GM12878 (cell line): ENCODE data around the gene VIPR2. TPM values are rescaled to one million over a fixed set of nuclear protein-coding genes. Genes with fewer than 3 reads are reported as not detected.

ENCODE experiments used
- ATAC-seq: fragments of 200-7000 bp; cut with Tn5 transposase; 3 replicates; pipeline ENCODE4 v1.9.1; 2020; ENCODE audit warnings: mild to moderate bottlenecking, moderate library complexity
- BruUV-seq: library from RNA; stranded (reverse); fragments of 400-500 nt; replicated peaks from 2 replicates; lab custom pipeline; 2021; lab: Mats Ljungman, UMichigan
- CTCF ChIA-PET: fragments of 300-600 bp; sonication (Branson Sonifier 250); formaldehyde crosslinking; extraction: SDS; loops from one replicate; lab custom pipeline; 2021; ENCODE audit warnings: inconsistent platforms; lab: Yijun Ruan, JAX
- POLR2A ChIA-PET: fragments of 350-600 bp; formaldehyde crosslinking; extraction: SDS; loops from one replicate; lab custom pipeline; 2021; ENCODE audit warnings: inconsistent platforms; lab: Charles Lee
- RAD21 ChIA-PET: fragments of 300-600 bp; sonication (Branson Sonifier 250); formaldehyde crosslinking; loops from one replicate; lab custom pipeline; 2023; ENCODE audit warnings: antibody characterized with exemption; ENCODE audit not compliant: unreplicated experiment; lab: Charles Lee
- SMC1A ChIA-PET: fragments of 300-600 bp; sonication (Branson Sonifier 250); formaldehyde crosslinking; loops from one replicate; lab custom pipeline; 2023; ENCODE audit not compliant: unreplicated experiment, uncharacterized antibody; lab: Charles Lee
- DNase-seq: peaks from one replicate; pipeline ENCODE4 v3.0.0-alpha.2; 2011; ENCODE audit warnings: low read depth, low spot score
- FAIRE-seq: peaks from 3 replicates; lab custom pipeline; 2011; peaks lifted over from hg19 to GRCh38; lab: Jason Lieb, UNC
- H2AFZ ChIP-seq: 2 replicates; pipeline ENCODE4 v1.6.0; 2011; ENCODE audit warnings: low read depth, low read length, control low read depth; ENCODE audit not compliant: control insufficient read depth
- H3K27ac ChIP-seq: 2 replicates; pipeline ENCODE4 v1.5.1; 2011; ENCODE audit warnings: control low read depth; ENCODE audit not compliant: control insufficient read depth, insufficient read depth
- H3K27me3 ChIP-seq, 2 experiments: replicated peaks in 1 of 2; 2 replicates each; pipeline versions ENCODE4 v1.6.0 to v1.6.1; 2011; ENCODE audit warnings: low read length in 1 of 2; ENCODE audit not compliant: control insufficient read depth in 2 of 2, insufficient read depth in 2 of 2
- H3K36me3 ChIP-seq, 2 experiments: 2 replicates each; pipeline ENCODE4 v1.5.1; 2011; ENCODE audit warnings: low read length in 1 of 2; ENCODE audit not compliant: control insufficient read depth in 2 of 2, insufficient read depth in 2 of 2
- H3K4me1 ChIP-seq: 2 replicates; pipeline ENCODE4 v1.6.1; 2011; ENCODE audit warnings: mild to moderate bottlenecking, low read length, moderate library complexity, mixed read lengths; ENCODE audit not compliant: control insufficient read depth, insufficient read depth
- H3K4me2 ChIP-seq: 2 replicates; pipeline ENCODE4 v1.6.0; 2011; ENCODE audit warnings: control low read depth; ENCODE audit not compliant: control insufficient read depth, insufficient read depth
- H3K4me3 ChIP-seq: fragments of 200-600 bp; sonication (generic); 2 replicates; pipeline ENCODE4 v1.5.1; 2016
- H3K79me2 ChIP-seq: 2 replicates; pipeline ENCODE4 v1.6.0; 2011; ENCODE audit warnings: low read length; ENCODE audit not compliant: control insufficient read depth, insufficient read depth
- H3K9ac ChIP-seq: 2 replicates; pipeline ENCODE4 v1.8.0; 2011; ENCODE audit warnings: low read length, control low read depth, mixed read lengths; ENCODE audit not compliant: control insufficient read depth, insufficient read depth
- H3K9me3 ChIP-seq: replicated peaks from 3 replicates; pipeline ENCODE4 v1.5.1; 2011; ENCODE audit warnings: mild to moderate bottlenecking, low read length; ENCODE audit not compliant: control insufficient read depth, insufficient read depth
- H4K20me1 ChIP-seq: 2 replicates; pipeline ENCODE4 v1.6.0; 2011; ENCODE audit not compliant: control insufficient read depth, insufficient read depth
- ATF7 ChIP-seq: fragments of 450-650 bp; IDR thresholded peaks from 2 replicates; pipeline ENCODE4 v1.6.1; 2016; ENCODE audit warnings: low read depth, mild to moderate bottlenecking
- IKZF2 ChIP-seq, 2 experiments: fragments of 450-650 bp; IDR thresholded peaks; 2 replicates each; pipeline ENCODE4 v1.6.1; 2017; ENCODE audit warnings: mild to moderate bottlenecking in 2 of 2, moderate library complexity in 2 of 2
- IRF4 ChIP-seq: IDR thresholded peaks from 2 replicates; pipeline ENCODE4 v1.6.1; 2011; ENCODE audit warnings: low read depth, low read length
- MXI1 ChIP-seq: fragments of 150-350 bp; IDR thresholded peaks from 2 replicates; pipeline ENCODE4 v1.6.1; 2011; ENCODE audit warnings: low read depth, mild to moderate bottlenecking, inconsistent platforms, low read length, improper control_type of control experiment
- MYC ChIP-seq: IDR thresholded peaks from 2 replicates; pipeline ENCODE4 v1.6.1; 2011; ENCODE audit warnings: mild to moderate bottlenecking, low read length, moderate library complexity, inconsistent platforms; ENCODE audit not compliant: insufficient read depth, insufficient replicate concordance, insufficient read length, severe bottlenecking
- NFXL1 ChIP-seq: fragments of 450-650 bp; IDR thresholded peaks from 2 replicates; pipeline ENCODE4 v1.6.1; 2017; ENCODE audit warnings: antibody characterized with exemption, mild to moderate bottlenecking, borderline replicate concordance
- ZNF207 ChIP-seq: fragments of 450-650 bp; IDR thresholded peaks from 2 replicates; pipeline ENCODE4 v1.6.1; 2014; ENCODE audit warnings: antibody characterized with exemption, mild to moderate bottlenecking, borderline replicate concordance
- ZSCAN29 ChIP-seq: fragments of 450-650 bp; IDR thresholded peaks from 2 replicates; pipeline ENCODE4 v1.6.1; 2017; ENCODE audit warnings: mild to moderate bottlenecking, moderate library complexity
- ZZZ3 ChIP-seq: IDR thresholded peaks from 2 replicates; pipeline ENCODE4 v1.6.1; 2011; ENCODE audit warnings: low read depth; ENCODE audit not compliant: control insufficient read depth, insufficient read length
- WGBS: methylation state at CpG from one replicate; pipeline ENCODE4 v1.1.6; 2016; ENCODE audit warnings: low lambda C conversion rate; ENCODE audit not compliant: insufficient replicate concordance, insufficient coverage; ENCODE audit errors: missing lambda C conversion rate; 5-methylcytosine and 5-hydroxymethylcytosine counted together
- in situ Hi-C: fragments of 300-500 bp; cut with MboI; formaldehyde crosslinking; loops from 9 replicates; pipeline ENCODE4 v1.14.3; 2018; ENCODE audit warnings: mixed read lengths
- intact Hi-C: fragments of 100-400 bp; cut with micrococcal nuclease; formaldehyde crosslinking; loops from one replicate; pipeline ENCODE4 v1.14.2; 2022; ENCODE audit not compliant: unreplicated experiment
- polyA plus RNA-seq, 11 experiments: library from polyadenylated mRNA; depleted of rRNA in 4 of 11; unstranded in 6 of 11; stranded (reverse) in 5 of 11; fragments of >200 nt; fragmentation: Nextera tagmentation in 4 of 11; fragmentation: Illumina TruSeq in 1 of 11; extraction: Ambion mirVana in 4 of 11; extraction: Trizol in 1 of 11; gene quantifications; 1 replicate in 1 of 11; 2 replicates in 10 of 11; pipeline versions ENCODE4 v1.2.1 to v1.2.3, GENCODE V29; 2011 to 2016; ENCODE audit warnings: inconsistent platforms in 2 of 11, missing spikeins in 2 of 11, low read depth in 1 of 11
- total RNA-seq, 4 experiments: library from RNA; depleted of rRNA in 3 of 4; stranded (reverse); fragments of >200 nt in 3 of 4; fragmentation: Illumina TruSeq in 1 of 4; extraction: Trizol in 1 of 4; gene quantifications; 2 replicates each; pipeline versions ENCODE4 v1.2.1 to v1.2.3, GENCODE V29; 2013 to 2021
- TF ChIP-seq, protein P1 (sequence below), 3 experiments: IDR thresholded peaks in 2 of 3; conservative IDR thresholded peaks in 1 of 3; 2 replicates each; pipeline ENCODE4 v1.5.1; 2011; ENCODE audit warnings: low read depth in 3 of 3, low read length in 3 of 3, mild to moderate bottlenecking in 3 of 3, control low read depth in 2 of 3, moderate library complexity in 2 of 3, inconsistent platforms in 1 of 3, mixed read lengths in 1 of 3; ENCODE audit not compliant: control insufficient read depth in 2 of 3, insufficient read depth in 1 of 3; ENCODE audit errors: extremely low read depth in 1 of 3
- TF ChIP-seq, protein P2 (sequence below): IDR thresholded peaks from 2 replicates; pipeline ENCODE4 v1.6.1; 2011; ENCODE audit warnings: borderline replicate concordance, low read depth, mild to moderate bottlenecking, moderate library complexity, mixed read lengths, low read length; ENCODE audit not compliant: insufficient read depth; ENCODE audit errors: extremely low read length
- TF ChIP-seq, protein P3 (sequence below): IDR thresholded peaks from 2 replicates; pipeline ENCODE4 v1.6.1; 2012; ENCODE audit warnings: improper control_type of control experiment, low read depth, low read length; ENCODE audit not compliant: insufficient replicate concordance
- TF ChIP-seq, protein P4 (sequence below): IDR thresholded peaks from 2 replicates; pipeline ENCODE4 v1.6.1; 2012; ENCODE audit warnings: low read depth, low read length, improper control_type of control experiment

The VIPR2 gene
- total and polyA plus RNA-seq, 10 of the 15 experiments (the other 5 are each of a cell fraction or from before 2014, with no cell fraction given), result not detected

DNA sequence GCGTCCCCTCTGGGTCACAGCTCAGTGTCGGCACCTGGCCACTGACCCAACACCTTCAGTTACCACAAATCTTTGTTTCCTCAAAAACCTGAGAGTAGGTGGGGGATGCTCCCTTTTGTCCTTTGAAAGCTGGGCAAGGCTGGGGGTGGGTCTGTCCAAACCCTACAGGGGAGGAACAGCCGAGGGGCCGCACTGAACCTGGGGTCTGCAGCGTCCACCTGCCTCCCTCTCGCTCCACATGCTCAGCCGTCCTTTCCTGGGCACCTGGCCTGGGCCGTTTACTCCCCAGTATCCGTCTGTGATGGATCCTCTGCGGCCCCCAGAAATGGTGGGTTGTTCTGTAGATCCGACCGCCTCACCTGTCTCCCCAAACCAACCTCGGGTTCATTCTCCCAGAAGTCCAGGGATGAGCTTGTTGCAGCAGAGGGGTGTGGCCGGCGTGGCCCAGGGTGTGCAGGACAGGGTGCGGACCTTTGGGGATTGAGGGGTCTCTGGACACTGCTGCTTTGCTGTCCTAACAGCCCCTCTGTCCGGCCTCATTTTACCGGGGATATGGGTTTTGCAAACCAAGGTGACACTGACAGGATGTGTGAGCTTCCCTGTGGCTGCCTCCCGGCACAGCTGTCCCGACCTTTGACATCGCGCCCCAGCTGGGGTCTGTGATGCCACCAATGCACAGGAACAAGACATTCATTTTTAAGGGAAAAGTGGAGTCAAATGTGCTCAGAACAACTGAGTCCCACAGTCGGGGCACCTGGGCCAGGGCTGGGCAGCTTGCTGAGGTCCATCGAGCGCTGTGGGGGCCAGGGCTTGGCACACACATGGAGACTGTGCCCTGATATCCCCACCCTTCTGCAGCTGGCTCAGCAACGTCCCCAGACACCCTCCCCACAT, 115.9 kb downstream of the VIPR2 start:
- no peak overlapping the region for H3K9ac ChIP-seq
- 60% methylated on average over 26 of the region's 26 CpGs for WGBS
- SMC1A ChIA-PET, result no interaction called here
- CTCF ChIA-PET, result interaction anchor here (1.3 kb wide), 1 partner anchor 52 kb away, joined by 5 read pairs; no protein-coding TSS in a partner anchor
- DNase-seq (no peak), ATAC-seq (no peak), FAIRE-seq (no peak)
- H2AFZ ChIP-seq, result no peak overlapping the region
- H3K36me3 ChIP-seq, result no peaks in the 10 kb centered on the region
- H3K4me2 ChIP-seq, result no peak overlapping the region
- RAD21 ChIA-PET, result no interaction called here
- H3K4me1 ChIP-seq, result no peaks in the 10 kb centered on the region
- H3K79me2 ChIP-seq, result no peaks in the 10 kb centered on the region
- H3K27me3 ChIP-seq, result no peaks in the 10 kb centered on the region; a peak in 1 of 4 replicates
- intact Hi-C loops (no loop called here), in situ Hi-C loops (no loop called here)
- no peak overlapping the region for H3K27ac ChIP-seq
- BruUV-seq, result no TSS peak
- no peak overlapping the region for H3K4me3 ChIP-seq
- no peaks in the 10 kb centered on the region for H4K20me1 ChIP-seq
- POLR2A ChIA-PET, result no interaction called here
- H3K9me3 ChIP-seq, result no peaks in the 10 kb centered on the region
- TF ChIP-seq IRF4 (no peak), ZSCAN29 (no peak), NFXL1 (no peak), ATF7 (no peak), MYC (no peak), MXI1 (no peak), IKZF2 (IDR thresholded peaks at IDR 0.05) (no peak), ZNF207 (no peak), ZZZ3 (no peak)
- TF ChIP-seq, protein P1, sequence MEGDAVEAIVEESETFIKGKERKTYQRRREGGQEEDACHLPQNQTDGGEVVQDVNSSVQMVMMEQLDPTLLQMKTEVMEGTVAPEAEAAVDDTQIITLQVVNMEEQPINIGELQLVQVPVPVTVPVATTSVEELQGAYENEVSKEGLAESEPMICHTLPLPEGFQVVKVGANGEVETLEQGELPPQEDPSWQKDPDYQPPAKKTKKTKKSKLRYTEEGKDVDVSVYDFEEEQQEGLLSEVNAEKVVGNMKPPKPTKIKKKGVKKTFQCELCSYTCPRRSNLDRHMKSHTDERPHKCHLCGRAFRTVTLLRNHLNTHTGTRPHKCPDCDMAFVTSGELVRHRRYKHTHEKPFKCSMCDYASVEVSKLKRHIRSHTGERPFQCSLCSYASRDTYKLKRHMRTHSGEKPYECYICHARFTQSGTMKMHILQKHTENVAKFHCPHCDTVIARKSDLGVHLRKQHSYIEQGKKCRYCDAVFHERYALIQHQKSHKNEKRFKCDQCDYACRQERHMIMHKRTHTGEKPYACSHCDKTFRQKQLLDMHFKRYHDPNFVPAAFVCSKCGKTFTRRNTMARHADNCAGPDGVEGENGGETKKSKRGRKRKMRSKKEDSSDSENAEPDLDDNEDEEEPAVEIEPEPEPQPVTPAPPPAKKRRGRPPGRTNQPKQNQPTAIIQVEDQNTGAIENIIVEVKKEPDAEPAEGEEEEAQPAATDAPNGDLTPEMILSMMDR (IDR thresholded peaks at IDR 0.05 in 2 of 3, conservative IDR thresholded peaks at IDR 0.05 in 1 of 3; ENCODE audit: control insufficient read depth in 2 of 3, extremely low read depth in 1 of 3, insufficient read depth in 1 of 3, low read depth in 3 of 3, low read length in 3 of 3), result no peak
- TF ChIP-seq, protein P2, sequence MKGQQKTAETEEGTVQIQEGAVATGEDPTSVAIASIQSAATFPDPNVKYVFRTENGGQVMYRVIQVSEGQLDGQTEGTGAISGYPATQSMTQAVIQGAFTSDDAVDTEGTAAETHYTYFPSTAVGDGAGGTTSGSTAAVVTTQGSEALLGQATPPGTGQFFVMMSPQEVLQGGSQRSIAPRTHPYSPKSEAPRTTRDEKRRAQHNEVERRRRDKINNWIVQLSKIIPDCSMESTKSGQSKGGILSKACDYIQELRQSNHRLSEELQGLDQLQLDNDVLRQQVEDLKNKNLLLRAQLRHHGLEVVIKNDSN, result no peak
- TF ChIP-seq, protein P3, sequence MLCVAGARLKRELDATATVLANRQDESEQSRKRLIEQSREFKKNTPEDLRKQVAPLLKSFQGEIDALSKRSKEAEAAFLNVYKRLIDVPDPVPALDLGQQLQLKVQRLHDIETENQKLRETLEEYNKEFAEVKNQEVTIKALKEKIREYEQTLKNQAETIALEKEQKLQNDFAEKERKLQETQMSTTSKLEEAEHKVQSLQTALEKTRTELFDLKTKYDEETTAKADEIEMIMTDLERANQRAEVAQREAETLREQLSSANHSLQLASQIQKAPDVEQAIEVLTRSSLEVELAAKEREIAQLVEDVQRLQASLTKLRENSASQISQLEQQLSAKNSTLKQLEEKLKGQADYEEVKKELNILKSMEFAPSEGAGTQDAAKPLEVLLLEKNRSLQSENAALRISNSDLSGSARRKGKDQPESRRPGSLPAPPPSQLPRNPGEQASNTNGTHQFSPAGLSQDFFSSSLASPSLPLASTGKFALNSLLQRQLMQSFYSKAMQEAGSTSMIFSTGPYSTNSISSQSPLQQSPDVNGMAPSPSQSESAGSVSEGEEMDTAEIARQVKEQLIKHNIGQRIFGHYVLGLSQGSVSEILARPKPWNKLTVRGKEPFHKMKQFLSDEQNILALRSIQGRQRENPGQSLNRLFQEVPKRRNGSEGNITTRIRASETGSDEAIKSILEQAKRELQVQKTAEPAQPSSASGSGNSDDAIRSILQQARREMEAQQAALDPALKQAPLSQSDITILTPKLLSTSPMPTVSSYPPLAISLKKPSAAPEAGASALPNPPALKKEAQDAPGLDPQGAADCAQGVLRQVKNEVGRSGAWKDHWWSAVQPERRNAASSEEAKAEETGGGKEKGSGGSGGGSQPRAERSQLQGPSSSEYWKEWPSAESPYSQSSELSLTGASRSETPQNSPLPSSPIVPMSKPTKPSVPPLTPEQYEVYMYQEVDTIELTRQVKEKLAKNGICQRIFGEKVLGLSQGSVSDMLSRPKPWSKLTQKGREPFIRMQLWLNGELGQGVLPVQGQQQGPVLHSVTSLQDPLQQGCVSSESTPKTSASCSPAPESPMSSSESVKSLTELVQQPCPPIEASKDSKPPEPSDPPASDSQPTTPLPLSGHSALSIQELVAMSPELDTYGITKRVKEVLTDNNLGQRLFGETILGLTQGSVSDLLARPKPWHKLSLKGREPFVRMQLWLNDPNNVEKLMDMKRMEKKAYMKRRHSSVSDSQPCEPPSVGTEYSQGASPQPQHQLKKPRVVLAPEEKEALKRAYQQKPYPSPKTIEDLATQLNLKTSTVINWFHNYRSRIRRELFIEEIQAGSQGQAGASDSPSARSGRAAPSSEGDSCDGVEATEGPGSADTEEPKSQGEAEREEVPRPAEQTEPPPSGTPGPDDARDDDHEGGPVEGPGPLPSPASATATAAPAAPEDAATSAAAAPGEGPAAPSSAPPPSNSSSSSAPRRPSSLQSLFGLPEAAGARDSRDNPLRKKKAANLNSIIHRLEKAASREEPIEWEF, result no peak
- TF ChIP-seq, protein P4, sequence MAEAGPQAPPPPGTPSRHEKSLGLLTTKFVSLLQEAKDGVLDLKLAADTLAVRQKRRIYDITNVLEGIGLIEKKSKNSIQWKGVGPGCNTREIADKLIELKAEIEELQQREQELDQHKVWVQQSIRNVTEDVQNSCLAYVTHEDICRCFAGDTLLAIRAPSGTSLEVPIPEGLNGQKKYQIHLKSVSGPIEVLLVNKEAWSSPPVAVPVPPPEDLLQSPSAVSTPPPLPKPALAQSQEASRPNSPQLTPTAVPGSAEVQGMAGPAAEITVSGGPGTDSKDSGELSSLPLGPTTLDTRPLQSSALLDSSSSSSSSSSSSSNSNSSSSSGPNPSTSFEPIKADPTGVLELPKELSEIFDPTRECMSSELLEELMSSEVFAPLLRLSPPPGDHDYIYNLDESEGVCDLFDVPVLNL, result no peak
